GM18511 (cell line): ENCODE measurements around the gene UNKL.

Experiments used
- ATAC-seq: cut with Tn5 transposase; IDR thresholded peaks from one replicate; pipeline ENCODE4 v1.9.1; 2021; ENCODE audit warnings: mild to moderate bottlenecking, moderate library complexity; ENCODE audit not compliant: unreplicated experiment

Gene UNKL

DNA sequence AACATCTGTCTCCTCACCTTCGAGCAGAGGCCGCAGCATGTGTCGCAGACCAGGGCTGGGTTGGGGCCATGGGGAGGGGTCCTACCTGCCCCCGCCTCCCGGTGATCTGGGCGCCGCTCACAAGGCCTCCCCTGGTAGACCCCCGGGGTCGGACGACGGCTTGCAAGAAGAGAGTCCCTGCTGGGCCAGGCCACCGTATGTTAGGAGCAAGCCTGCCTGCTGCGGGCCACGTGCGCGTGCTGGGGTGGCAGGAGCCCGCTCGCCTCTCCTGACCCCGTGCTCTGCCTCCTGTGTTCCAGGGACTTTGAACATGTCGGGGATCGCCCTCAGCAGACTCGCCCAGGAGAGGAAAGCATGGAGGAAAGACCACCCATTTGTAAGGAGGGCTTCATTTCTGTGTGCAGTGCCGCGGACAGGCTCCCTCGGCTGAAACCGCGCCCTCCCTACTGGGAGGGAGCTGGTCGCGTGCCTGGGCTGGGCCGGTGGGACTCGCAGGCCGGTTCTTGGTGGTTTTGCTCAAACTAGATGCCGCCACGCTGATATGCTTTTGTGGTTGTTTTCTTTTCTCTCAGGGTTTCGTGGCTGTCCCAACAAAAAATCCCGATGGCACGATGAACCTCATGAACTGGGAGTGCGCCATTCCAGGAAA is 100.7 kb downstream of the UNKL start:
- no peak for ATAC-seq
